Measurements from ENCODE around the gene CPSF7. TPM values are rescaled to one million over a fixed set of nuclear protein-coding genes. Genes with fewer than 3 reads are reported as not detected.

Gene CPSF7
- total RNA-seq, 1 experiment from 2014 or later: 96.1 TPM

- H3K36me3 ChIP-seq (ENCODE audit: control insufficient read depth, insufficient read depth, low read length): peaks cover 22% of the 10 kb centered on the region
- no peak for DNase-seq (ENCODE audit: low read depth, low spot score)
- H3K4me1 ChIP-seq (ENCODE audit: control insufficient read depth, insufficient read depth, low read length): no peaks in the 10 kb centered on the region
- peak; percentile 32; the same call in 1 of the 2 replicates for ATAC-seq
- no peaks in the 10 kb centered on the region for H3K27me3 ChIP-seq (ENCODE audit: control insufficient read depth, insufficient read depth, low read length)
- CTCF ChIA-PET: interaction anchor here (0.5 to 1.2 kb wide), 2 partner anchors 15 to 16 kb away, joined by 4 to 6 read pairs; no protein-coding TSS in a partner anchor
- peaks cover 7% of the 10 kb centered on the region; the same call in 1 of the 2 replicates for H3K9me3 ChIP-seq (ENCODE audit: control insufficient read depth, insufficient read depth, low read depth, low read length)
- no peak; the same call in 1 of the 2 replicates for TF ChIP-seq POLR2AphosphoS5 (IDR thresholded peaks at IDR 0.05; ENCODE audit: low read depth, low read length)
- no peak for TF ChIP-seq REST (IDR thresholded peaks at IDR 0.05; ENCODE audit: insufficient read depth in 1 of 2, low read depth in 2 of 2, low read length in 1 of 2)
- no peak for TF ChIP-seq SIN3A (IDR thresholded peaks at IDR 0.05; ENCODE audit: borderline replicate concordance, insufficient read depth, low read depth, low read length)
- TF ChIP-seq TCF7L2 (IDR thresholded peaks at IDR 0.05; ENCODE audit: low read depth, low read length): no peak
- no peak for TF ChIP-seq CTCF (IDR thresholded peaks at IDR 0.05)
- no peak overlapping the region for H3K4me3 ChIP-seq (ENCODE audit: low read depth in 2 of 2, low read length in 2 of 2)
- in situ Hi-C loops (cut with HindIII; ENCODE audit: low pct_unique_long_range_greater_than_20kb, low sequenced_read_pairs): no loop called here
- BruUV-seq (replicated peaks): no TSS peak
- POLR2A ChIA-PET: no interaction called here
- H3K27ac ChIP-seq (ENCODE audit: low read length): no peak overlapping the region
- intact Hi-C loops (cut with micrococcal nuclease; ENCODE audit: unreplicated experiment): no loop called here
These were observed 60.1 kb downstream of the CPSF7 start for GRCh38 chr11:61369372-61370348.

- BruUV-seq (replicated peaks): no TSS peak
- ChIA-PET POLR2A (no interaction called here), CTCF (no interaction called here)
- intact Hi-C loops (cut with micrococcal nuclease; ENCODE audit: unreplicated experiment) (no loop called here), in situ Hi-C loops (cut with HindIII; ENCODE audit: low pct_unique_long_range_greater_than_20kb, low sequenced_read_pairs) (no loop called here)
- ATAC-seq (no peak), DNase-seq (ENCODE audit: low read depth, low spot score) (no peak)
- TF ChIP-seq REST (IDR thresholded peaks at IDR 0.05; ENCODE audit: insufficient read depth in 1 of 2, low read depth in 2 of 2, low read length in 1 of 2) (no peak), CTCF (IDR thresholded peaks at IDR 0.05) (no peak), TCF7L2 (IDR thresholded peaks at IDR 0.05; ENCODE audit: low read depth, low read length) (no peak), SIN3A (IDR thresholded peaks at IDR 0.05; ENCODE audit: borderline replicate concordance, insufficient read depth, low read depth, low read length) (no peak), POLR2AphosphoS5 (IDR thresholded peaks at IDR 0.05; ENCODE audit: low read depth, low read length) (no peak)
- no peaks in the 10 kb centered on the region for H3K27me3 ChIP-seq (ENCODE audit: control insufficient read depth, insufficient read depth, low read length)
- H3K27ac ChIP-seq (ENCODE audit: low read length): no peak overlapping the region
- H3K9me3 ChIP-seq (ENCODE audit: control insufficient read depth, insufficient read depth, low read depth, low read length): peaks cover 7% of the 10 kb centered on the region; the same call in 1 of the 2 replicates
- peaks cover 3% of the 10 kb centered on the region; the same call in 1 of the 2 replicates for H3K4me1 ChIP-seq (ENCODE audit: control insufficient read depth, insufficient read depth, low read length)
- no peak overlapping the region for H3K4me3 ChIP-seq (ENCODE audit: low read depth in 2 of 2, low read length in 2 of 2)
- peaks cover 30% of the 10 kb centered on the region for H3K36me3 ChIP-seq (ENCODE audit: control insufficient read depth, insufficient read depth, low read length)
These were observed 61.1 kb downstream of the CPSF7 start for GRCh38 chr11:61368646-61369045.
